Psoas muscle (tissue), 8 donors: ENCODE measurements around the gene ACAD8. TPM values are rescaled to one million over a fixed set of nuclear protein-coding genes. Genes with fewer than 3 reads are reported as not detected.

Experiments
- ATAC-seq, 4 donors: fragments of 200-7000 bp; cut with Tn5 transposase; one replicate each; pipeline ENCODE4 v1.9.1; 2020; ENCODE audit warnings: moderate library complexity in 3 of 4, mild to moderate bottlenecking in 2 of 4
- DNase-seq, 2 donors: peaks; one replicate each; pipeline ENCODE4 v3.0.0-alpha.2; 2020
- H3K27ac ChIP-seq: fragments of 200-600 bp; one replicate; pipeline ENCODE4 v1.8.0; 2022
- H3K27me3 ChIP-seq, 3 donors: fragments of 200-600 bp in 1 of 3; one replicate each; pipeline versions ENCODE4 v1.6.1 to v1.8.0; 2013 to 2022; ENCODE audit warnings: low read length in 2 of 3, mild to moderate bottlenecking in 2 of 3, moderate library complexity in 1 of 3; ENCODE audit not compliant: insufficient read depth in 3 of 3
- H3K36me3 ChIP-seq, 2 donors: fragments of 200-600 bp in 1 of 2; one replicate each; pipeline versions ENCODE4 v1.6.1 to v1.8.0; 2013 to 2022; ENCODE audit warnings: low read depth in 1 of 2, mild to moderate bottlenecking in 1 of 2, moderate library complexity in 1 of 2; ENCODE audit not compliant: insufficient read depth in 1 of 2
- H3K4me1 ChIP-seq: fragments of 200-600 bp; one replicate; pipeline ENCODE4 v1.8.0; 2022
- H3K4me3 ChIP-seq: fragments of 200-600 bp; one replicate; pipeline ENCODE4 v1.8.0; 2022; ENCODE audit warnings: mild to moderate bottlenecking
- H3K9me3 ChIP-seq: fragments of 200-600 bp; one replicate; pipeline ENCODE4 v1.8.0; 2022
- CTCF ChIP-seq: fragments of 200-600 bp; IDR thresholded peaks from one replicate; pipeline ENCODE4 v1.8.0; 2022; ENCODE audit warnings: antibody characterized with exemption
- WGBS, 3 donors: extraction: QIAGEN DNeasy Blood & Tissue Kit; methylation state at CpG; one replicate each; pipeline versions ENCODE4 v1.1.6 to v1.1.7; 2013; 5-methylcytosine and 5-hydroxymethylcytosine counted together
- intact Hi-C, 2 donors: fragments of 100-400 bp; cut with DNase I; formaldehyde crosslinking; loops; one replicate each; pipeline versions ENCODE4 v1.11.0 to v1.14.2; 2022
- polyA plus RNA-seq, 3 donors: library from polyadenylated mRNA; stranded (reverse); fragments of 200-250 nt; gene quantifications; one replicate each; pipeline ENCODE4 v1.2.3, GENCODE V29; 2013
- total RNA-seq, 4 donors: library from RNA; stranded (reverse); fragmentation: NEBNext Ultra II Directional in 2 of 4; extraction: Animal tissue kit (Norgen Biotek cat#: 25700) in 2 of 4; gene quantifications; one replicate each; pipeline versions ENCODE4 v1.2.1 to v1.2.4, GENCODE V29; 2021 to 2023
- donor health status: healthy with polysubstance abuse.
- donor health status: DM: no; HTN: no; CAD: no; lungs with moderate emphysema.
- donor health status: Bipolar disorder and iron deficiency.
- donor health status: healthy.
- donor health status: DM: yes; HTN: yes; CAD: no.
- donor health status: DM: no; HTN: no; CAD: no.
- donor health status: DM: no; HTN: no; CAD: no.
- donor health status: DM: yes; HTN: yes; CAD: no.

The ACAD8 gene
- total and polyA plus RNA-seq, 7 donors = 20.4 to 34.6 (median 28.2) TPM

- intact Hi-C loops = no loop called here
- H3K4me3 ChIP-seq = peak overlapping the region; percentile 88
- 0 to 1% (median 0%) methylated on average over 63 to 93 of the region's 93 CpGs for WGBS, 3 donors
- H3K27me3 ChIP-seq = no peaks in the 10 kb centered on the region
- H3K36me3 ChIP-seq = peaks cover 0 to 20% of the 10 kb centered on the region in 2 donors
- H3K9me3 ChIP-seq = no peaks in the 10 kb centered on the region
- TF ChIP-seq CTCF = no peak
- peaks cover 24% of the 10 kb centered on the region for H3K4me1 ChIP-seq
- DNase-seq (peak; percentile 66 to 80), ATAC-seq (peak; percentile 33 to 54 (median 44))
- H3K27ac ChIP-seq = peak overlapping the region; percentile 97
Measured at GRCh38 chr11:134224710-134225664, 28.4 kb upstream of the ACAD8 start.

GRCh38 chr11:134226806-134227325, 26.5 kb upstream of the ACAD8 start:
- ATAC-seq (no peak), DNase-seq (no peak)
- intact Hi-C loops = loop anchor here in 1 of 2 donors (2.0 kb wide), 1 partner anchor 22 kb away; no protein-coding TSS in a partner anchor
- no peaks in the 10 kb centered on the region for H3K9me3 ChIP-seq
- peak overlapping the region; percentile 88 for H3K4me3 ChIP-seq
- no peak for TF ChIP-seq CTCF
- peaks cover 0 to 15% of the 10 kb centered on the region in 2 donors for H3K36me3 ChIP-seq
- peaks cover 27% of the 10 kb centered on the region for H3K4me1 ChIP-seq
- 67 to 88% (median 83%) methylated on average over 5 of the region's 5 CpGs for WGBS, 3 donors
- H3K27ac ChIP-seq = no peak overlapping the region
- H3K27me3 ChIP-seq = no peaks in the 10 kb centered on the region

- no peaks in the 10 kb centered on the region for H3K27me3 ChIP-seq
- no peaks in the 10 kb centered on the region for H3K9me3 ChIP-seq
- ATAC-seq = no peak
- WGBS, 3 donors = 81 to 85% (median 82%) methylated on average over 6 of the region's 6 CpGs
- DNase-seq = no peak
- peaks cover 0 to 15% of the 10 kb centered on the region in 2 donors for H3K36me3 ChIP-seq
- no peak overlapping the region for H3K4me3 ChIP-seq
- intact Hi-C loops = no loop called here
- H3K4me1 ChIP-seq = peaks cover 20% of the 10 kb centered on the region
- H3K27ac ChIP-seq = no peak overlapping the region
- TF ChIP-seq CTCF = no peak
Measured at GRCh38 chr11:134228625-134229024, 24.7 kb upstream of the ACAD8 start.

- DNase-seq (no peak), ATAC-seq (no peak)
- Histone ChIP-seq H3K27ac (no peak overlapping the region), H3K4me1 (peaks cover 20% of the 10 kb centered on the region), H3K9me3 (no peaks in the 10 kb centered on the region), H3K27me3 (no peaks in the 10 kb centered on the region), H3K4me3 (no peak overlapping the region), H3K36me3 (peaks cover 0 to 15% of the 10 kb centered on the region in 2 donors)
- WGBS, 3 donors = 74 to 80% (median 77%) methylated on average over 6 of the region's 6 CpGs
- TF ChIP-seq CTCF = no peak
- intact Hi-C loops = no loop called here
Measured at GRCh38 chr11:134229126-134229790, 24.1 kb upstream of the ACAD8 start.
